Non-pigmented ciliary epithelial cell (primary cell): ENCODE measurements around the gene NUPR1.
"Not testable (repeated sequence)": the region's sequence is repeated elsewhere in the genome, so short reads cannot be mapped to it uniquely, and the experiment has no call there.

Source experiments
- DNase-seq: peaks from one replicate; pipeline ENCODE4 v3.0.0-alpha.2; 2010; ENCODE audit warnings: low read depth

Gene NUPR1

GRCh38 chr16:28526201-28527099 is 12.3 kb downstream of the NUPR1 start:
- no peak for DNase-seq

GRCh38 chr16:28524681-28525171 is 14.0 kb downstream of the NUPR1 start:
- DNase-seq = no peak

GRCh38 chr16:28522792-28523191 is 16.0 kb downstream of the NUPR1 start:
- DNase-seq = no peak

- no peak for DNase-seq
Observed at GRCh38 chr16:28521436-28521835, 17.3 kb downstream of the NUPR1 start.

- no peak for DNase-seq
Observed at GRCh38 chr16:28520672-28521071, 18.1 kb downstream of the NUPR1 start.

DNA sequence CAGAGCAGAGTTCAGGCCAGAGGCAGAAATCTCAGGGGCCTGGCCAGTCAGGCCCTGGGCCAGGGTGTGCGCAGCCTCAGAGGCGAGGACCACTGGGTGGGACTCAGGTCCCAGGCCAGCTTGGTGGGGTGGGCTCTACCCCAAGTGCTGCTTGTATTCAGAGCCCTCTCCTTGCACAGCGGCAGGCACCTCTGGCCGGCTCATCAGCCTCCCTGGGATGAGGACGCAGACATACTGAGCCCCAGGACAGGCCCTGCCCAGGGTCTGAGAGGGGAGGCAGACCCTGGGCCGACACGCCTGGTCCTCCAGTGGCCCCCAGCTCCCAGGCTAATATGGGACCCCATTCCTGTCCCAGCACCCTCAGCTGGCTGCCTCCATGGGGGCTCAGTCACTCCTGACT is 24.5 kb downstream of the NUPR1 start:
- DNase-seq = no peak

- DNase-seq = peak; percentile 3
Observed at GRCh38 chr16:28513484-28514181, 25.1 kb downstream of the NUPR1 start.

GRCh38 chr16:28511801-28512789 is 26.7 kb downstream of the NUPR1 start:
- DNase-seq = no peak

DNA sequence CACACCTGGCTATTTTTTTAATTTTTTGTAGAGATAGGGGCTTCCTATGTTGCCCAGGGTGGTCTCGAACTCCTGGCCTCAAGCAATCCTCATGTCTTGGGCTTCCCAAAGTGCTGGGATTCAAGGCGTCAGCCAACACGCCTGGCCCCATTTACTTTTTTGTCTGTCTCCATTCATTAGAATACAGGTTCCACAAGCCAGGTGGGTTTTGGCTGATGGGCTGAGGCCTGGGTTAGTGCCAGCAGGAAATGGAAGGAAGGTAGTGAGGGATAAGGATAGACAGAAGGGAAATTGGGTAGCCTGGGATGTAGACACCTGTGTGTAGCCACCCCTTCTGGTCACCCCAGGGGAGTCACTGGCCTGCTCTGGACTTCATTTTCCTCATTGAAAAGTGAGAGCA is 27.7 kb downstream of the NUPR1 start:
- no peak for DNase-seq

GRCh38 chr16:28505489-28506137 is 33.2 kb downstream of the NUPR1 start:
- no peak for DNase-seq

- no peak for DNase-seq
Observed at GRCh38 chr16:28504707-28505404, 33.9 kb downstream of the NUPR1 start.

DNA sequence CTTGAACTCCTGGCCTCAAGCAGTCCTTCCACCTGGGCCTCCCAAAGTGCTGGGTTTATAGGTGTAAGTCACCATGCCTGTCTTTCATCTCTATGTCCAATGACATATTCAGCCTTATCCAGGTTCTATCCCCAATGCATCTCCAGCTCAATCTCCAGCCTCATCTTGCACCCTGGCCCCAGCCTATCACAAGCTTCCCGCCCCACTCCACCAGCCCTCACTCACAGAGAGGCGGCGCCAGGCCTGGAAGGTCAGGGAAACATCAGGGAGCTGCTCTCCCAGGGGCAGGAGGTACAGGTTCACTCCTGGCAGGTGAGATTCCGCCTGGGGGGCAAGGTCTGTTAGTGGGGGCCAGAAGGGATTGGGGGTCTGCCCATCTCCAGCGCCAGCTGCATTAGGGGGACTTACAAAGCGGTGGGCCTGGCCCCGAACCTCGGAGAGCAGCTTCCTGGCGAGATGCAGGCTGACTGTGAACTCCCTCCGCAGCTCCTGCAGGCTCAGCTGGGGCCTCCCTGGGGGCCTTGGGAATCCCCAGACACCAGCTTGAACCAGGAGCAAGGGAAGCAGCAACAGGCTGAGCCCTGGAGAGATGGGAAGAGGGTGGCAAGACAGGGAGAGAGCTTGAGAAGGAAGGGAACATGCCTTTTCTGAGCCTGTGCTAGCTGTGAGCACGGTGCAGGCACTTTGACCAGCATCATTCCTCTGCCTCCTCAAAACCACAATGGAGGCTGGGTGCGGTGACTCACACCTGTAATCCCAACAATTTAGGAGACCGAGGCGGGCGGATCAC is 35.1 kb downstream of the NUPR1 start:
- DNase-seq = no peak

GRCh38 chr16:28502290-28502689 is 36.5 kb downstream of the NUPR1 start:
- no peak for DNase-seq

GRCh38 chr16:28501258-28502232 is 37.2 kb downstream of the NUPR1 start:
- no peak for DNase-seq

DNA sequence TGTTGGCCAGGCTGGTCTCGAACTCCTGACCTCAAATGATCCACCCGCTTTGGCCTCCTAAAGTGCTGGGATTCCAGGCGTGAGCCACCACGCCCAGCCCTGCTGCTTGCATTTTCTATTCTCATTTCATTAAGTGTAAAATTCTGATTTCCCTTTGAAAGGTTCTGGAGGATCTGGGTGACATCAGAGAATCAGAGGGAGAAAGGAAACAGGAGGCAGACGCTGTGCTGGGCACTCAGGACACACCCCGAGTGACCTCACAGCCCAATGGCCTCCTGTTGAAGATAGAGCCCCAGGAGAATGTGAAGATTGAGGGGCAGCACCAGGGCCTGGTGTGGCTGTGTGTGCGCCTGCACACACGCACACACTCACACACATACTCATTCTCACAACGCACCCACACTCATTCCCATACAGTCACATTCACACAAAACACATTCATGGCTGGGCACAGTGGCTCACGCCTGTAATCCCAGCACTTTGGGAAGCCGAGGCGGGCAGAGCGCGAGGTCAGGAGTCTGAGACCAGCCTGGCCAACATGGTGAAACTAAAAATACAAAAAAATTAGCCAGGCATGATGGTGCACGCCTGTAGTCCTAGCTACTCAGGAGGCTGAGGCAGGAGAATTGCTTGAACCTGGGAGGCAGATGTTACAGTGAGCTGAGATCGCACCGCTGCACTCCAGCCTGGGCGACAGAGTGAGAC is 38.1 kb downstream of the NUPR1 start:
- not testable (repeated sequence) for DNase-seq

GRCh38 chr16:28499854-28500253 is 38.9 kb downstream of the NUPR1 start:
- DNase-seq = no peak

GRCh38 chr16:28498666-28499381 is 40.0 kb downstream of the NUPR1 start:
- DNase-seq = no peak
